Left ventricle myocardium inferior (tissue), 1 donor: ENCODE results near the gene LRMDA. TPM values are rescaled to one million over a fixed set of nuclear protein-coding genes. Genes with fewer than 3 reads are reported as not detected.

Experiments used
- DNase-seq: peaks from one replicate; pipeline ENCODE4 v3.0.0-alpha.2; 2020
- H3K27ac ChIP-seq: fragments of 200-600 bp; replicated peaks from 2 replicates; pipeline ENCODE4 v1.8.0; 2021
- H3K27me3 ChIP-seq: fragments of 200-600 bp; 2 replicates; pipeline ENCODE4 v1.8.0; 2021; ENCODE audit warnings: low read depth
- H3K36me3 ChIP-seq: fragments of 200-600 bp; 2 replicates; pipeline ENCODE4 v1.8.0; 2021
- H3K4me1 ChIP-seq: fragments of 200-600 bp; 2 replicates; pipeline ENCODE4 v1.8.0; 2021
- H3K4me3 ChIP-seq: fragments of 200-600 bp; 2 replicates; pipeline ENCODE4 v1.8.0; 2021; ENCODE audit warnings: mild to moderate bottlenecking, moderate library complexity
- H3K9me3 ChIP-seq: fragments of 200-600 bp; replicated peaks from 2 replicates; pipeline ENCODE4 v1.8.0; 2021
- intact Hi-C: fragments of 100-400 bp; cut with micrococcal nuclease; formaldehyde crosslinking; loops from one replicate; pipeline ENCODE4 v1.11.0; 2022
- total RNA-seq: library from RNA; stranded (reverse); fragmentation: NEBNext Ultra II Directional; extraction: Animal tissue kit (Norgen Biotek cat#: 25700); gene quantifications from one replicate; pipeline ENCODE4 v1.2.1, GENCODE V29; 2021
- TF ChIP-seq, protein P1 (sequence below): fragments of 200-600 bp; IDR thresholded peaks from 2 replicates; pipeline ENCODE4 v1.8.0; 2021; ENCODE audit warnings: antibody characterized with exemption, mild to moderate bottlenecking, borderline replicate concordance
- donor health status: DM: no; HTN: yes; CAD: no; lungs with severe emphysema.

Gene LRMDA
- total RNA-seq, 1 donor from 2014 or later: 18.7 TPM

DNA sequence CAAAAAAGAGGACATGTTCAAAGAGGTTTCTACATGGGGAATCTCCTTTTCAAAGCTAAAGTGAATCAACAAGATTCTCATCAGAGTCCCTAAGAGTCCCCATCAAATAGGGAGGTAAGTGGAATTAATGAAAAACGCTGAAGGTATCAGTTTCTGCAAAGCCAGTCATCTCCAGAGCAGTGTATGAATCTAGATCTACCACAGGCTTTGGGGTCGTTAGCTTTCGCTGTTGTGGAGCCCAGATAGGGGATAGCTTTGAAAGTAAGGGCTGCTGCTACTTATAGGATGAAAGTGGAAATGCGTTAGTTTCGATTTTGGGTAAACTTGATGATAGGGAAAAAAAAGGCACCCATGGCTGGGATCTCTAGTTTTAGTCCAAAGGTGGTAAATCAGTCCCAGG is 748.4 kb downstream of the LRMDA start:
- peaks cover 14% of the 10 kb centered on the region for H3K4me1 ChIP-seq
- H3K27me3 ChIP-seq: no peaks in the 10 kb centered on the region
- TF ChIP-seq, protein P1, sequence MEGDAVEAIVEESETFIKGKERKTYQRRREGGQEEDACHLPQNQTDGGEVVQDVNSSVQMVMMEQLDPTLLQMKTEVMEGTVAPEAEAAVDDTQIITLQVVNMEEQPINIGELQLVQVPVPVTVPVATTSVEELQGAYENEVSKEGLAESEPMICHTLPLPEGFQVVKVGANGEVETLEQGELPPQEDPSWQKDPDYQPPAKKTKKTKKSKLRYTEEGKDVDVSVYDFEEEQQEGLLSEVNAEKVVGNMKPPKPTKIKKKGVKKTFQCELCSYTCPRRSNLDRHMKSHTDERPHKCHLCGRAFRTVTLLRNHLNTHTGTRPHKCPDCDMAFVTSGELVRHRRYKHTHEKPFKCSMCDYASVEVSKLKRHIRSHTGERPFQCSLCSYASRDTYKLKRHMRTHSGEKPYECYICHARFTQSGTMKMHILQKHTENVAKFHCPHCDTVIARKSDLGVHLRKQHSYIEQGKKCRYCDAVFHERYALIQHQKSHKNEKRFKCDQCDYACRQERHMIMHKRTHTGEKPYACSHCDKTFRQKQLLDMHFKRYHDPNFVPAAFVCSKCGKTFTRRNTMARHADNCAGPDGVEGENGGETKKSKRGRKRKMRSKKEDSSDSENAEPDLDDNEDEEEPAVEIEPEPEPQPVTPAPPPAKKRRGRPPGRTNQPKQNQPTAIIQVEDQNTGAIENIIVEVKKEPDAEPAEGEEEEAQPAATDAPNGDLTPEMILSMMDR: no peak
- no peaks in the 10 kb centered on the region for H3K36me3 ChIP-seq
- intact Hi-C loops: no loop called here
- H3K27ac ChIP-seq: no peak overlapping the region
- no peak for DNase-seq
- H3K4me3 ChIP-seq: no peak overlapping the region
- H3K9me3 ChIP-seq: no peaks in the 10 kb centered on the region

DNA sequence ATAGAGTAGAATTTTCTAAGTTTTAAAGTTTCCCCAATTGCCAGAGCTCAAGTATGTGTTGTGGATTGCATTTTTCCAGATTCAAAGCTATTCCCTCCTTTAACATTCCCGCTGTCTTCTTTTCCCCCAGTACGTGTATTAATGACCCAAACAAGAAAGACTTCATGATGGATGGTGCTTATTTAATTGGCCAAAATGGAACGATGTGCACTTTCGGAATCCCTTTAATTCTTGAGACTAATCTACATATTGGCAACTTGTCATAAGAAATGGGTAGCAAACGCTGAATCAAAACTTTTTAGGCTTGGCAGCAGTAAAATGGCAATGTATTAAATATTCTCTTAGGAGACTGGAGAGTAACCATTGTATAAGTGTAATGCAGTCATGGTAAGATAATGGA is 753.2 kb downstream of the LRMDA start:
- TF ChIP-seq, protein P1: no peak
- H3K27ac ChIP-seq: no peak overlapping the region
- intact Hi-C loops: no loop called here
- H3K36me3 ChIP-seq: no peaks in the 10 kb centered on the region
- no peaks in the 10 kb centered on the region for H3K27me3 ChIP-seq
- H3K4me1 ChIP-seq: peaks cover 16% of the 10 kb centered on the region
- no peak for DNase-seq
- no peaks in the 10 kb centered on the region for H3K9me3 ChIP-seq
- no peak overlapping the region for H3K4me3 ChIP-seq

DNA sequence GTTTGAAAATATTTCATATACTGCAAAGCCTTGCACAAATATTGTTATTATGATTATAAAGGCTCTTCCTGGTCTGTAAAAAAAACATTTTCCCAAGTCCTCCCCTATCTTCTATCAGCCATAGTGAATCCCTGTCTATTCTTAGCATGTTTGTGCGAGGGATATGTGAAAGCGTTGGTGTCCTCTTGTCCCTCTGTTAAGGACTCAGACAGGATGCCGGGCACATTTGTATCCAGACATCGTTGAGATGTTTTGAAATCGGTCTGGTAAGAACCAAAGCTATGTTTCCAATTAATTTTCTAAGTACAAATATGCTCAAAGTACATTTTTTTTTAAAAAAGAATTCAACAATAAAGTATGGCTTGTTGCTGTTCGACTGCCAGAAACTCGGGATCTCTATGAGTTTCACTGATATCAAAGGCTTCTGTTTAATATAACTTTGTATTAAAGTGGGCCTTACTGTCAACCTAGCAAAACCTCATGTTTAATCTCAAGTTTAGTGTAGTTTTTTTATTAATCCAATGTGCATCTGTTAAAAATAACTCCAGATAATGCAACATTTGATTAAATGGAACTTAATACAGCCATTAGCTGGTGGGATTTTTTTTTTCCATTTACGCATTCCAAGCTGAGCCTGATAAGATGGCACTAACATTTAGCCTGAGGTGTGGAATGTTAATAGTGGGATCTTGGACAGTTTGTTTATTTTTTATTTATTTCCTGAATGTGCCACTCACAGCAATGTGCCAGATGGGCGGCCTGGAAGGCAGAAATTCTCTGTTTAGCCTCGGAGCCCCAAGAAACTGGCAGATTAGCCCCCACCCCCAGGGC is 754.3 kb downstream of the LRMDA start:
- no peaks in the 10 kb centered on the region for H3K9me3 ChIP-seq
- no peaks in the 10 kb centered on the region for H3K36me3 ChIP-seq
- H3K4me1 ChIP-seq: peaks cover 16% of the 10 kb centered on the region
- H3K4me3 ChIP-seq: no peak overlapping the region
- no peaks in the 10 kb centered on the region for H3K27me3 ChIP-seq
- H3K27ac ChIP-seq: peak overlapping the region; percentile 48
- DNase-seq: no peak
- intact Hi-C loops: no loop called here
- TF ChIP-seq, protein P1: no peak

DNA sequence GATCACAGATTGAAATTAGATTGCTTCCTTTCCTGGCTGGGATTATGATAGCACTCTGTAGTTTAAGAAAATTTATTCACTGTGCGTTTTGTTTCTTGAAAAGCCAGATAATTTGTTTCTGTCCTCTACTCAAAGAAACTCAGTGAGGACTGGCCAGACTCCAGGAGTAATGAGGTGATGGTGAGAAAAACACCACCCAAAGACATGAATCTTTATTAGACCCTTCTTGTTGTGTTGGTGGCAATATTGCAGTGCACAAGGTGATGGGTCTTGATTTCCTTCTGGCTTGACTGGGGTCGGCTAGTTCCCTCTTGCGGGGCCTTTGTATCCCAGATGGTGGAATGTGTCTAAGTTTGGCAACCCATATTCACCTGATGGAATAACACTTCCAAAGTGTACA is 756.8 kb downstream of the LRMDA start:
- no peaks in the 10 kb centered on the region for H3K9me3 ChIP-seq
- H3K36me3 ChIP-seq: no peaks in the 10 kb centered on the region
- no peak for DNase-seq
- H3K27ac ChIP-seq: no peak overlapping the region
- H3K4me3 ChIP-seq: no peak overlapping the region
- H3K27me3 ChIP-seq: no peaks in the 10 kb centered on the region
- TF ChIP-seq, protein P1: no peak
- peaks cover 16% of the 10 kb centered on the region for H3K4me1 ChIP-seq
- intact Hi-C loops: no loop called here

DNA sequence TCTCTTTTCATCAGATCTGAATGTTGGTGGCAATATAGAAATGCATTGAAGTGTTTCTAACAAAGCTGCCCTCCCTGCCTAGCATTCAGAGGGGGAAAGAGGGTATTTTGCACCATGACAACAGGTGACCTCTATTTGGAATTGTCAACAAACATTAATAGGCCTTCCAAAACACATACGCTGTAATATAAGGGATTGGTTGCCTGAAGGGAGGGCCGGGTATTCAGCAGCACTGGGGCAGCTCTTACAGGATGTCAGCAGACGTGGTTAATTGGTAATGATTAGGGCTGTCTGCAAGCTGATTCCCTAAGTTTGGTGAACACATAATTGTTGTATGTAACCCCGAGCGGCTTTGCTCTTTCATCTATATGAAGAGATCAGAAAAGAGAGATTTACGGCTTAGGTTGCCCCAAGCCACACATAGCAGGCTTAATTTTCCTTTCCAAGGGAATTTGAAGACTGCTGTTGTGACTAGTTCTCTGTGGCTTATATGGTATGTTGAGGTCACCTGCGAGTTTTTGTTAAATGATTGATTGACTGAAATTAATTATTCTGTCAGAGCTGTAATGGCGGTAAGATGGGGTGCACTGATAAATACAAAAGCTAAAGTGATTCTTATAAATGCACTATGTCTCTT is 759.3 kb downstream of the LRMDA start:
- no peak overlapping the region for H3K4me3 ChIP-seq
- no peak overlapping the region for H3K27ac ChIP-seq
- no peaks in the 10 kb centered on the region for H3K27me3 ChIP-seq
- H3K9me3 ChIP-seq: no peaks in the 10 kb centered on the region
- peaks cover 6% of the 10 kb centered on the region for H3K4me1 ChIP-seq
- intact Hi-C loops: no loop called here
- no peak for DNase-seq
- H3K36me3 ChIP-seq: no peaks in the 10 kb centered on the region
- TF ChIP-seq, protein P1: no peak
